Hepatocyte (in vitro differentiated cells): ENCODE data around the gene HDAC5. TPM values are rescaled to one million over a fixed set of nuclear protein-coding genes. Genes with fewer than 3 reads are reported as not detected.
A peak's percentile ranks its signal among the peaks of the same experiment; 100 is the strongest.
"Not testable (repeated sequence)": the region's sequence is repeated elsewhere in the genome, so short reads cannot be mapped to it uniquely, and the experiment has no call there.

Source experiments
- DNase-seq: peaks from one replicate; pipeline ENCODE4 v3.0.0-alpha.2; 2016; ENCODE audit warnings: low spot score
- H2AFZ ChIP-seq: fragments of 200-600 bp; sonication (generic); 2 replicates; pipeline ENCODE4 v1.6.0; 2016; ENCODE audit warnings: antibody characterized with exemption, mild to moderate bottlenecking
- H3K27ac ChIP-seq: fragments of 200-600 bp; sonication (generic); 2 replicates; pipeline ENCODE4 v1.5.1; 2016; ENCODE audit warnings: mild to moderate bottlenecking
- H3K27me3 ChIP-seq: fragments of 200-600 bp; sonication (generic); 2 replicates; pipeline ENCODE4 v1.6.1; 2016
- H3K36me3 ChIP-seq: fragments of 200-600 bp; sonication (generic); replicated peaks from 2 replicates; pipeline ENCODE4 v1.5.1; 2016; ENCODE audit warnings: low read depth; ENCODE audit not compliant: insufficient read depth
- H3K4me1 ChIP-seq: fragments of 200-600 bp; sonication (generic); 2 replicates; pipeline ENCODE4 v1.5.1; 2016; ENCODE audit warnings: mild to moderate bottlenecking, moderate library complexity; ENCODE audit not compliant: insufficient read depth
- H3K4me2 ChIP-seq: fragments of 200-600 bp; sonication (generic); 2 replicates; pipeline ENCODE4 v1.6.0; 2016
- H3K4me3 ChIP-seq: fragments of 200-600 bp; sonication (generic); 2 replicates; pipeline ENCODE4 v1.5.1; 2016; ENCODE audit warnings: mild to moderate bottlenecking
- H3K79me2 ChIP-seq: fragments of 200-600 bp; sonication (generic); 2 replicates; pipeline ENCODE4 v1.6.0; 2017; ENCODE audit warnings: mild to moderate bottlenecking
- H3K9me2 ChIP-seq: fragments of 200-600 bp; sonication (generic); replicated peaks from 2 replicates; pipeline ENCODE4 v1.6.0; 2017; ENCODE audit warnings: mild to moderate bottlenecking; ENCODE audit not compliant: insufficient read depth
- H3K9me3 ChIP-seq: fragments of 200-600 bp; sonication (generic); 2 replicates; pipeline ENCODE4 v1.5.1; 2016; ENCODE audit warnings: low read depth, mild to moderate bottlenecking
- H4K20me1 ChIP-seq: fragments of 200-600 bp; sonication (generic); 2 replicates; pipeline ENCODE4 v1.6.0; 2016; ENCODE audit warnings: mild to moderate bottlenecking; ENCODE audit not compliant: insufficient read depth, poor library complexity, severe bottlenecking
- CTCF ChIP-seq: fragments of 200-600 bp; sonication (generic); IDR thresholded peaks from 2 replicates; pipeline ENCODE4 v1.5.1; 2016; ENCODE audit warnings: antibody characterized with exemption, mild to moderate bottlenecking; ENCODE audit not compliant: poor library complexity
- EZH2 ChIP-seq: fragments of 200-600 bp; sonication (generic); IDR thresholded peaks from 2 replicates; pipeline ENCODE4 v1.6.1; 2016; ENCODE audit warnings: antibody characterized with exemption, mild to moderate bottlenecking, borderline replicate concordance
- EZH2phosphoT487 ChIP-seq: fragments of 200-600 bp; sonication (generic); IDR thresholded peaks from one replicate; pipeline ENCODE4 v1.6.1; 2018; ENCODE audit warnings: antibody characterized with exemption, mild to moderate bottlenecking, low read depth, moderate library complexity; ENCODE audit not compliant: unreplicated experiment, severe bottlenecking
- WGBS: methylation state at CpG from one replicate; pipeline ENCODE4 v1.1.6; 2016; ENCODE audit warnings: low lambda C conversion rate; ENCODE audit errors: missing lambda C conversion rate; 5-methylcytosine and 5-hydroxymethylcytosine counted together
- polyA plus RNA-seq: library from polyadenylated mRNA; unstranded; fragments of >200 nt; fragmentation: Nextera tagmentation; extraction: Ambion mirVana; gene quantifications from 2 replicates; pipeline ENCODE4 v1.2.1, GENCODE V29; 2016
- total RNA-seq: library from RNA; depleted of rRNA; stranded (reverse); fragments of >200 nt; gene quantifications from 2 replicates; pipeline ENCODE4 v1.2.3, GENCODE V29; 2014

HDAC5 gene
- total and polyA plus RNA-seq, 2 experiments from 2014 or later: 33.9 to 42.7 TPM

DNA sequence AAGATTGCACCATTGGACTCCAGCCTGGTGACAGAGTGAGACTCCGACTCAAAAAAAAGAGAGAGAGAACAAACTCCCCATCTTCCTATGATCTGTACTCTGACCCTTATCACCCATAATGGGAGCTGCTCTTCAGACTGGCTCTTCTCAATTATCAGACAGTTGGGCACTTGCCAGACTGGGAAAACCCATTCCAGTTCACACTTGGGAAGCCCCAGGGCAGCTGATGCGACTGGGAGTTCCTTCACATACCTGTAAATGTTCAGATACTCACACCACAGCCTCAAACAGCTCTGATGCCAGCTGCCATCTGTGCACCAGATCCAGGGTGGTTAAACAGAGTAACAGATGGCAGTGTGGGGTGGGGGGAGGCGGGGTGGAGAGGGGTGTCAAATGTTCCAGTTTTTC lies 84.8 kb downstream of the HDAC5 start:
- Histone ChIP-seq H3K4me1 (no peaks in the 10 kb centered on the region), H2AFZ (no peak overlapping the region), H3K4me2 (no peak overlapping the region), H3K79me2 (peaks cover 37% of the 10 kb centered on the region), H3K36me3 (no peaks in the 10 kb centered on the region), H3K4me3 (no peak overlapping the region), H3K27ac (peak overlapping the region; percentile 34), H3K9me2 (no peaks in the 10 kb centered on the region), H3K9me3 (no peaks in the 10 kb centered on the region), H3K27me3 (no peaks in the 10 kb centered on the region), H4K20me1 (peaks cover 25% of the 10 kb centered on the region)
- DNase-seq: peak; percentile 44
- TF ChIP-seq CTCF: no peak
- TF ChIP-seq EZH2: no peak
- no peak for TF ChIP-seq EZH2phosphoT487
- 95% methylated on average over 3 of the region's 3 CpGs for WGBS

- H3K4me2 ChIP-seq: no peak overlapping the region
- 98% methylated on average over 2 of the region's 2 CpGs for WGBS
- no peaks in the 10 kb centered on the region for H3K27me3 ChIP-seq
- H3K4me1 ChIP-seq: no peaks in the 10 kb centered on the region
- H3K9me3 ChIP-seq: no peaks in the 10 kb centered on the region
- H4K20me1 ChIP-seq: peaks cover 15% of the 10 kb centered on the region
- H3K27ac ChIP-seq: no peak overlapping the region
- no peak for TF ChIP-seq EZH2phosphoT487
- TF ChIP-seq EZH2: no peak
- TF ChIP-seq CTCF: no peak
- H3K9me2 ChIP-seq: no peaks in the 10 kb centered on the region
- no peaks in the 10 kb centered on the region for H3K36me3 ChIP-seq
- H2AFZ ChIP-seq: no peak overlapping the region
- peaks cover 36% of the 10 kb centered on the region for H3K79me2 ChIP-seq
- no peak overlapping the region for H3K4me3 ChIP-seq
- no peak for DNase-seq
These were observed 86.0 kb downstream of the HDAC5 start for GRCh38 chr17:44037471-44037870.

- H3K27ac ChIP-seq, H2AFZ ChIP-seq, H3K27me3 ChIP-seq, H3K4me3 ChIP-seq, H3K9me2 ChIP-seq, H3K4me2 ChIP-seq, H3K36me3 ChIP-seq, DNase-seq, H3K4me1 ChIP-seq, H3K9me3 ChIP-seq, H4K20me1 ChIP-seq: not testable (repeated sequence)
- WGBS: no CpG with 5 or more reads among the region's 3 CpGs
- peaks cover 13% of the 10 kb centered on the region for H3K79me2 ChIP-seq
These were observed 88.8 kb downstream of the HDAC5 start for GRCh38 chr17:44034688-44035087.

DNA sequence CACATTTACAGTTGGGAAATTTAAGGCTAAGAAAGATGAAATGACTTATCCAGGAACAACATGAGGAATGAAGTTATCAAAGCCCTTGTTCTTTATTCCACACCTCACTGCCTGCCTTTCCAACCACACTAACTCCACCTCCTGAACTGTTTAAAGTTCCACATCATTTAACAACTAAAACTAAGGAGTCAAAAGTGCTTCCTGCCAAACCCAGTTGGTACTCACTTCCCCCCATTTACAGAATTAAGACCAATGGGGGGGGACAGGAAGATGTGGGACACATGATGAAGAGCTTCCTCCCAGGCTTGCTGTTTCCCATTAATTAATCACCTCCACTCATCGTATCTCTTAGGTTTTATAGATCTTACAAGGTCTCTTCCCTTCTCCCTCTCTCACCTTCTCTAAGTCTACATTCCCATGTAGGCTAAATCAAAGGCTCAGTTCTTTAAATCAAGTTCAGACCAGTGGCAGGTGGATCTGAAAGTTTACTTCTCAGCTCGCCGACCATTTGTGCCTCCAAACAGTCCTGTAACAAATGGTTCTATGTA lies 89.5 kb downstream of the HDAC5 start:
- H3K4me3 ChIP-seq: no peak overlapping the region
- H3K27me3 ChIP-seq: no peaks in the 10 kb centered on the region
- WGBS: 91% methylated on average over 3 of the region's 3 CpGs
- no peak overlapping the region for H3K27ac ChIP-seq
- H3K9me3 ChIP-seq: no peaks in the 10 kb centered on the region
- H3K9me2 ChIP-seq: no peaks in the 10 kb centered on the region
- H3K36me3 ChIP-seq: no peaks in the 10 kb centered on the region
- no peaks in the 10 kb centered on the region for H4K20me1 ChIP-seq
- peaks cover 9% of the 10 kb centered on the region for H3K79me2 ChIP-seq
- H3K4me1 ChIP-seq: no peaks in the 10 kb centered on the region
- no peak overlapping the region for H3K4me2 ChIP-seq
- TF ChIP-seq EZH2phosphoT487: no peak
- no peak for TF ChIP-seq CTCF
- TF ChIP-seq EZH2: no peak
- no peak overlapping the region for H2AFZ ChIP-seq
- no peak for DNase-seq
